SU-DHL-6 (cell line): ENCODE measurements around the gene SUN3.
"Not testable (repeated sequence)": the region's sequence is repeated elsewhere in the genome, so short reads cannot be mapped to it uniquely, and the experiment has no call there.

ENCODE experiments used
- H2AFZ ChIP-seq: fragments of 200-600 bp; sonication (generic); 2 replicates; pipeline ENCODE4 v1.6.1; 2014; ENCODE audit warnings: low read depth, mild to moderate bottlenecking, moderate library complexity, mixed read lengths, antibody characterized with exemption, low read length; ENCODE audit not compliant: severe bottlenecking
- H3F3A ChIP-seq: fragments of 200-600 bp; shearing (Covaris generic); 2 replicates; pipeline ENCODE4 v1.6.0; 2016; ENCODE audit warnings: antibody characterized with exemption, mild to moderate bottlenecking; ENCODE audit not compliant: insufficient read depth
- H3K27ac ChIP-seq: fragments of 200-600 bp; sonication (generic); 2 replicates; pipeline ENCODE4 v1.5.1; 2016; ENCODE audit warnings: low read depth, mild to moderate bottlenecking, low read length, moderate library complexity, mixed read lengths
- H3K27me3 ChIP-seq: fragments of 200-600 bp; sonication (generic), shearing (Covaris generic); 2 replicates; pipeline ENCODE4 v1.6.0; 2014; ENCODE audit warnings: mild to moderate bottlenecking, low read length
- H3K36me3 ChIP-seq: fragments of 200-600 bp; sonication (generic); 2 replicates; pipeline ENCODE4 v1.6.1; 2014; ENCODE audit warnings: mild to moderate bottlenecking, low read length, mixed read lengths
- H3K4me2 ChIP-seq: fragments of 300-600, 200-600 bp; shearing (Covaris generic), sonication (generic); 2 replicates; pipeline ENCODE4 v1.6.0; 2014; ENCODE audit warnings: low read length, low read depth, mild to moderate bottlenecking; ENCODE audit not compliant: poor library complexity, severe bottlenecking
- H3K4me3 ChIP-seq: fragments of 200-600 bp; sonication (generic); 2 replicates; pipeline ENCODE4 v1.5.1; 2014; ENCODE audit warnings: antibody characterized with exemption, low read length, mild to moderate bottlenecking, mixed read lengths; ENCODE audit not compliant: insufficient read depth, poor library complexity, severe bottlenecking
- H3K79me2 ChIP-seq: fragments of 200-600 bp; sonication (generic); 2 replicates; pipeline ENCODE4 v1.6.1; 2014; ENCODE audit warnings: mild to moderate bottlenecking, low read length, moderate library complexity; ENCODE audit not compliant: insufficient read depth
- H3K9ac ChIP-seq: fragments of 200-600 bp; sonication (generic); 2 replicates; pipeline ENCODE4 v1.7.0; 2014; ENCODE audit warnings: mild to moderate bottlenecking, low read length
- H3K9me2 ChIP-seq: fragments of 200-600 bp; sonication (generic); replicated peaks from 2 replicates; pipeline ENCODE4 v1.6.1; 2014; ENCODE audit warnings: low read length; ENCODE audit not compliant: insufficient read depth
- H3K9me3 ChIP-seq: fragments of 200-600 bp; sonication (generic); 2 replicates; pipeline ENCODE4 v1.6.1; 2014; ENCODE audit warnings: low read length, mixed read lengths; ENCODE audit not compliant: insufficient read depth
- H4K20me1 ChIP-seq: fragments of 200-600 bp; sonication (generic); 2 replicates; pipeline ENCODE4 v1.6.1; 2014; ENCODE audit warnings: low read depth, mild to moderate bottlenecking, antibody characterized with exemption, low read length, moderate library complexity, mixed read lengths
- EZH2phosphoT487 ChIP-seq: fragments of 200-600 bp; sonication (generic), shearing (Covaris generic); conservative IDR thresholded peaks from 2 replicates; pipeline ENCODE4 v1.6.1; 2018; ENCODE audit warnings: mild to moderate bottlenecking, antibody characterized with exemption, low read length, moderate library complexity, mixed read lengths
- TF ChIP-seq, protein P1 (sequence below): fragments of 200-600 bp; sonication (generic); IDR thresholded peaks from one replicate; pipeline ENCODE4 v1.5.1; 2017; ENCODE audit warnings: antibody characterized with exemption, mild to moderate bottlenecking, low read length, moderate library complexity; ENCODE audit not compliant: insufficient read depth, poor library complexity, severe bottlenecking

SUN3 gene

DNA sequence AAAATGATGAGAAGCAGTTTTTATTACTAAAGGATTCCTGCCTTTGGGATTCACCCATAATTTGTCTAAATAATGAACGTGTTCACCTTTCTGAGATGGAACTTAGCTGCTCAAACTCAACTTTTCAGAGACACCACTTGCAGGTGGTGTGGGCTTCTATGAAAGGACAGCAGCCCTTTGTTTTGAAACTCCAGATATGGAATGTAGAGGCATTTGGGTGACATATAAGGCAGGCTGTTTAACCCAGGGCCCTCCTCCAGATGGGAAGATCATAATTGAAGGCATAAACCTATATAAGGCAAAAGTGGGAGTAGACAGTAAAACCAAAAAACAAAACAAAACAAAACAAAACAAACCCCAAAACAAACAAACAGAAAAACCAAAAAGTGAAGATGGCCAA is 37.6 kb downstream of the SUN3 start:
- TF ChIP-seq EZH2phosphoT487 = no peak
- TF ChIP-seq, protein P1, sequence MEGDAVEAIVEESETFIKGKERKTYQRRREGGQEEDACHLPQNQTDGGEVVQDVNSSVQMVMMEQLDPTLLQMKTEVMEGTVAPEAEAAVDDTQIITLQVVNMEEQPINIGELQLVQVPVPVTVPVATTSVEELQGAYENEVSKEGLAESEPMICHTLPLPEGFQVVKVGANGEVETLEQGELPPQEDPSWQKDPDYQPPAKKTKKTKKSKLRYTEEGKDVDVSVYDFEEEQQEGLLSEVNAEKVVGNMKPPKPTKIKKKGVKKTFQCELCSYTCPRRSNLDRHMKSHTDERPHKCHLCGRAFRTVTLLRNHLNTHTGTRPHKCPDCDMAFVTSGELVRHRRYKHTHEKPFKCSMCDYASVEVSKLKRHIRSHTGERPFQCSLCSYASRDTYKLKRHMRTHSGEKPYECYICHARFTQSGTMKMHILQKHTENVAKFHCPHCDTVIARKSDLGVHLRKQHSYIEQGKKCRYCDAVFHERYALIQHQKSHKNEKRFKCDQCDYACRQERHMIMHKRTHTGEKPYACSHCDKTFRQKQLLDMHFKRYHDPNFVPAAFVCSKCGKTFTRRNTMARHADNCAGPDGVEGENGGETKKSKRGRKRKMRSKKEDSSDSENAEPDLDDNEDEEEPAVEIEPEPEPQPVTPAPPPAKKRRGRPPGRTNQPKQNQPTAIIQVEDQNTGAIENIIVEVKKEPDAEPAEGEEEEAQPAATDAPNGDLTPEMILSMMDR = no peak
- Histone ChIP-seq H3K9ac (peak overlapping the region; percentile 52), H2AFZ (peak overlapping the region; percentile 93), H3K9me3 (no peaks in the 10 kb centered on the region), H3K27me3 (no peaks in the 10 kb centered on the region), H3K4me3 (peak overlapping the region; percentile 48), H3K4me2 (peak overlapping the region; percentile 63), H3F3A (no peaks in the 10 kb centered on the region), H3K79me2 (no peaks in the 10 kb centered on the region), H4K20me1 (no peaks in the 10 kb centered on the region), H3K36me3 (no peaks in the 10 kb centered on the region), H3K9me2 (no peaks in the 10 kb centered on the region), H3K27ac (peak overlapping the region; percentile 30)

DNA sequence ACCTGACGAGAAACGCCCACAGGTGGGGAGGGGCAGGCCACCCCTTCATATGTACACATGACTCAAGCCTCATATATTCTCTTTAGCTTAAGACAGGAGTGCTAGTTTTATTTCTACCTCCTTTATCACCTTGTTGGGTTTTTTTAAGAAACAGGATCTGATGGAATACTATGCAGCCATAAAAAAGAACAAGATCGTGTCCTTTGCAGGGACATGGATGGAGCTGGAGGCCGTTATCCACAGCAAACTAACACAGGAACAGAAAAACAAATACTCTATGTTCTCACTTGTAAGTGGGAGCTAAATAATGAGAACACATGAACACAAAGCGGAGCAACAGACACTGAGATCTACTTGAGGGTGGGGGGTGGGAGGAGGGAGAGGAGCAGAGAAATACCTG is 38.3 kb downstream of the SUN3 start:
- no peaks in the 10 kb centered on the region for H3K79me2 ChIP-seq
- no peak overlapping the region for H3K9ac ChIP-seq
- no peaks in the 10 kb centered on the region for H3K9me3 ChIP-seq
- no peak overlapping the region for H3K4me2 ChIP-seq
- H3K4me3 ChIP-seq = no peak overlapping the region
- H2AFZ ChIP-seq = peak overlapping the region; percentile 93
- H3K36me3 ChIP-seq = no peaks in the 10 kb centered on the region
- H3K9me2 ChIP-seq = no peaks in the 10 kb centered on the region
- no peaks in the 10 kb centered on the region for H3F3A ChIP-seq
- H3K27ac ChIP-seq = no peak overlapping the region
- TF ChIP-seq, protein P1 = no peak
- no peak for TF ChIP-seq EZH2phosphoT487
- H4K20me1 ChIP-seq = no peaks in the 10 kb centered on the region
- H3K27me3 ChIP-seq = no peaks in the 10 kb centered on the region

DNA sequence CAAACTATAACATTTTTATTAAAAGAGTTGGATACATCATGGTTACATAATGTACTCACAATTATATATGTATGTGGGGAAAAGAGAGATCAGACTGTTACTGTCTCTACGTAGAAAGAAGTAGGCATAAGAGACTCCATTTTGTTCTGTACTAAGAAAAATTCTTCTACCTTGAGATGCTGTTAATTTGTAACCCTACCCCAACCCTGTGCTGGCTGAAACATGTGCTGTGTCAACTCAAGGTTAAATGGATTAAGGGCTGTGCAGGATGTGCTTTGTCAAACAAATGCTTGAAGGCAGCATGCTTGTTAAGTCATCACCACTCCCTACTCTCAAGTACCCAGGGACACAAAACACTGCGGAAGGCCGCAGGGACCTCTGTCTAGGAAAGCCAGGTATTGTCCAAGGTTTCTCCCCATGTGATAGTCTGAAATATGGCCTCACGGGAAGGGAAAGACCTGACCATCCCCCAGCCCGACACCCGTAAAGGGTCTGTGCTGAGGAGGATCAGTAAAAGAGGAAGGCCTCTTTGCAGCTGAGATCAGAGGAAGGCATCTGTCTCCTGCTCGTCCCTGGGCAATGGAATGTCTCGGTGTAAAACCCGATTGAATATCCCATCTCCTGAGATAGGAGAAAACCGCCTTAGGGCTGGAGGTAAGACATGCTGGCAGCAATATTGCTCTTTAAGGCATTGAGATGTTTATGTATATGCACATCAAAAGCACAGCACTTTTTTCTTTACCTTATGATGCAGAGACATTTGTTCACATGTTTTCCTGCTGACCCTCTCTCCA is 39.1 kb downstream of the SUN3 start:
- not testable (repeated sequence) for H3K9me3 ChIP-seq, H3K79me2 ChIP-seq, H4K20me1 ChIP-seq, H3F3A ChIP-seq, H2AFZ ChIP-seq, H3K4me2 ChIP-seq, H3K36me3 ChIP-seq, H3K9ac ChIP-seq, H3K4me3 ChIP-seq, H3K27ac ChIP-seq, H3K9me2 ChIP-seq, H3K27me3 ChIP-seq
